HG03103 (cell line): ENCODE data around the gene DAB2.
A peak's percentile ranks its signal among the peaks of the same experiment; 100 is the strongest.

Source experiments
- ATAC-seq: cut with Tn5 transposase; IDR thresholded peaks from one replicate; pipeline ENCODE4 v1.9.1; 2021; ENCODE audit warnings: low read depth; ENCODE audit not compliant: unreplicated experiment

DAB2 gene

DNA sequence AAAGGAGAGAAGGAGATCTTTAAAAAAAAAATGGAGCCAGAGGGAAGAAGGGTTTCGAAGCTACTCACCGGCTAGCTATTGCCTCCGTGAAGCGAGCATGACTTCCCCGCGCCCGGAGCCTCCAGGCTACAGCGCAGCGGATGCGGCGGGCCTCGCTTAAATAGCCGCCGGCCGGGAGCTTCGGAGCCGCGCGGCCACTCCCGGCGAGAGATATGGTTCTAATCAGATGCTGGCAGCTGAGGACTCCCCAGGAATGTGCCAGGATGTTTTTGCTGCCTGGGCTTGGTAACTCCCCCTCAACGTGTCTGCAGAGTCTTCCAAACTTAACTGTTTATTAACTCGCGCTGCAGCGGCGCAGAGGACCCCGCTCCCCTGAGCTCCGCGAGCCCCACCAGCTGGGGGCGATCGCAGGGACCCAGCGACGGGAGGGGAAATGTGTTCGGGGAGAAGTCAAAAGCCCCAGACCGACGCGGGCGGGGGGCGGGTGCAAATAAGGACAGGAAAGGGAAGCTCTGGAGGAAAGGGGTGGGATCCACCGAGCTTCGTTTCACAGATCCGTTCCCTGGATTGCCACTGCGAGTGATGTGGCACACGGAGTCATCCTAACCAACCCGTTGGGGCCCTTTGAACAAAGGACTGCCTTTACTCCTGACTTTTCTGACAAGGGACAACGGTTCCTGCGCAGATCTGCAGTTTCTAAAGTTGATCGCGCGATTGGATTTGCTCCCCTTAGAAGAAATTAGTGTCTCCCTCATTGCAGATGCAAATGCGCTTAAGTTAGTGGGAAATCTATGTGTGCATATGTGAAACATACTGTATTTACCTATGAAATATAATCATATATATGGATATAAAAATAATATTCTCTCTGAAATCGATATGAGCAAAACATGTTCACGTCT, at the start of gene DAB2:
Gene DAB2, minus strand, starts transcription at position 245 of the 902 bp plus-strand sequence. CDS start 30,660 bp downstream, outside the sequence.
- ATAC-seq, result peak; percentile 47

DNA sequence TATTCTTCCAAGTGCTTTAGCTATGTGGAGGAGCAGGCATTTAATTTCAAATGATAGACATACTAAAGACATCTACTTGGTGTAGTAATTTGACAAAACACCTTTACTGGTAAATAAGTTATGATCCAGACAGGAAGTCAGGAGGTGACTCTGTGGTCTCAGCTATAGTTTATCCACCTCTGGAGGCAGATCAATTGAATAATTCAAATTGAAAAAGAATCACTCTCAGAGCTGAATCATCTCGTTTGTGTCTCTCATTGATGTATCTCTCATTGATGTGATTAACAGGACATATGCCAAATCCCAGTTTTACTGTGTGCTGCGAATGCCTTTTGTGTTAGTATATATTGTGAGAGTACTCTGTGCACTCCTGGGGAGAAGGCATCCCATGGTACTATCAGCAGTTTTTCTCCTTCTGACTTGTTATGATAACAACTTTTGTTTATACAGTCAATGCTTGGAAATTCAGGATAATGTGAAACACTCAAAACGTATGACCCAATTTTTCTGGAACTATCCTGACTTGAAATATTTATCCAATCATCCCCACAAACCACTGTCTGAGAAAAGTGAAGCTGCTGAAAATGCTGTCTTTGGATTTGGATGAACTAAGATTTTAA, 48.5 kb upstream of the DAB2 start:
- ATAC-seq, result no peak

DNA sequence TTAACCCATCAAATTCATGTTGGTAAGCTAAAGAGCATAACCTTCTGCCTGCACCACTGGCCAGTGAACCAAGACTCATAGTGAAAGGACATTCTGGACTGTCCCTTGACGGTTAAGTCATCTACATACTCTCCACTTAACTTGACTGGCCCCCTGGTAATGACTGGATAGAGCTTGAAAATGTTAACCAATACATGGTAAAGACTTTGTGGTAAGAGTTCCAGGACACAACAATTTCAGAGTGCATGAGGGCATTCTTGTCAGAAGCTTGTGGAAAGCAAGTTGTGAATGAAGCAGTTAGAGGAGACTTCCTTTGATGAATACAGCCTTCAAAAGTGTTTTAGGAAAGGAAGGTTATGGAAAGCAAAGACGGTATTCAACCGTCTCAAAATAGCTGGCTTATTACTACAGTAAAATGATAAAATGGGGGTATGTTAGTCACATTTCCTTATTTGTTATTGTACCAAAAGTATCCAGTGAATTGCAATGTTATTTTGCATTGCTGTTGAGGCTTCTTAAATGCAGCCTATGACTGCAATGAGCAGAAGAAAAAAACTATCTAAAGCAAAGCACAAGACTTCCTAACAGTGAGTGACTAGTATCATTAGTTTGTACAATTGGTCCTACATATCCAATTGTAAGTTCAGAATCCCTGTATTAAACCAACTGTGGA, 47.2 kb upstream of the DAB2 start:
- ATAC-seq, result no peak

DNA sequence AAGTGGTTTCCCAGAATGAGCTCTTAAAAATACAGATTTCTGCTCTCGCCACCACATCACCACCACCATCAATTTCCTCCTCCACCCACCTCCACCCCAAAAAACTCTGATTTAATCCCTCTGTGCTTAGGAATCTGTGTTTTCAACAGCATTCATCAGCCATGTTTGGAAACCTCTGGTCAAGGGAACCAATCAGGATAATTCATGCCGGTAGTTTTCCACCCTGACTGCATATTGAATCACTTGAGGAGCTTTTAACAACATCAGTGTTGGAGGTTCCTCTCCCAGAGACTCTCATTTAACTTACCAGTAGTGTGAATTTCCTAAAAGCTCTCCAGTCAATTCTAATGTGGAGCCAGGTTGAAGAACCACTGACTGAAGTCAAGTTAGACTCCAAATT, 46.0 kb upstream of the DAB2 start:
- ATAC-seq, result no peak

GRCh38 chr5:39469777-39470415, 45.1 kb upstream of the DAB2 start:
- ATAC-seq, result no peak

DNA sequence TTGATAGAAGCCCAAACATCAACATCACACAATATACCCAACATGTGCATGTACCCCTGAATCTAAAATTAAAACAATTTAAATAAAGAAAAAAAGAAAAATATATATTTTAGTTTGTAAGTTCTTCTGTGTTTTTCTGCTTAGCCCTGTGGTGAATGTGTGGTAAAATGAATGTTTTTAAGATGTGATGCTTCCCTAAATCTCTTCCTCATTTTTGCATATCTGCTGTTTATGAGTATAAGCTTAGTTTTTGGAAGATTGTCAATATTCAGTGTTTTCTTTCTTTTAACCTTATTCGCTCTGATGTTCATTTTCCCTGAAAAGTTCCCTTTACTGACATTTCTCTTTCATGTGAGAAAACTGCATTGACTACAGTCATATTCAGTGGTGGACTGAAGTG, 44.4 kb upstream of the DAB2 start:
- ATAC-seq, result no peak

- ATAC-seq, result no peak
Measured at GRCh38 chr5:39466846-39467245, 42.1 kb upstream of the DAB2 start.

DNA sequence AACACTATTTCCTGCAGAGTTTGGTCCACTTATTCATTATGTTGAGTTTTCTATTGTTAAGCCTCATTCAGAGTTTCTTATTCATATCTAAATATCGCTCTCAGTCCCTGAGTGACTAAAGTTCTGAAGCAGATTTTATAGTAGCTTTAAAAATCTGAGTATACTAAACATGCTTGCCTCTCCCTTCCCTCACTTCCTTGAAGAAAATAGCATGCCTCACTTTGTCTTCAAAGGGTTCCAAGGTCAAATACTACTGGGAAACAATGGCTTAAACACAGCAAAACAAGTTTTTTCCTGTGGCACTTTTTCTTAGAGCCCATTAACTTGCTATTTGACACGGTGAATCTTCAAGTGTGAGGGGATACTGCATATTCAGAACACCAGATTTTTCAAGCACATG, 41.1 kb upstream of the DAB2 start:
- ATAC-seq, result no peak

GRCh38 chr5:39465097-39465496, 40.3 kb upstream of the DAB2 start:
- no peak for ATAC-seq

DNA sequence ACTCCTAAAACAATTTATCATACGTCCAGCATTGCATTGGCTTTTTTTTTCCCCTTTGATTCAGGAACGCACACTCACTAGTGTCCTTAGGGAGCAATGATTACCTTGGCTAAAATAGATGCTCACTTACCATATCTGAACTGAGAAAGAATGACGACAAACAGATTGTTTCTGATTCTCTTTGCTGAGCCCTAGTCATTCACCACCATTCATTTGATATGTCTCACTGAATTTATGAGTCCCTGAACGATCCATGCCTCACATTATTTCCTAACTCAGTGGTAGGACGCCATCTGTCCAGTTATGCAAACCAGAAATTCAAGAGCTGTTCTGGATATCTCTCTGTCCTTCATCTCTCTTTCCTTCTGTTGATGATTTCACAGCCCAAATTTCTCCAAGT, 39.3 kb upstream of the DAB2 start:
- no peak for ATAC-seq

DNA sequence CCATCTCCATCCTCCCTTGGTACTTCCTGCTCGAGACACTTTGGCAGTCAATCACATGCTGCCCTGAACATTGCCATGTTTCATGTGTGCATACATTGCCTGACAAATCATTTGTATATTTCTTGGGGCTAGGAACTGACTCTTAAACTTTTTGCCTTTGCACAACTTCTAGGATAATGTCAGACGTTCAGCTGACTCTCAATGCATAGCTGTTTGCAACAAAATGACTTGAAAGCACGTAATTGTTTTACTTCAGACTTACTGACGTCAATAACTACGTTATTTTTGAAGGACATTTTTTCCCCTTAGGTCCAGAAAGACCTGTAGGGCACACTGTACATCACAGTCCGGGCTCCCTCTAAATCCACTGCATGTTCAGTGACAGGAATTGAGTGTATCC, 37.4 kb upstream of the DAB2 start:
- no peak for ATAC-seq

DNA sequence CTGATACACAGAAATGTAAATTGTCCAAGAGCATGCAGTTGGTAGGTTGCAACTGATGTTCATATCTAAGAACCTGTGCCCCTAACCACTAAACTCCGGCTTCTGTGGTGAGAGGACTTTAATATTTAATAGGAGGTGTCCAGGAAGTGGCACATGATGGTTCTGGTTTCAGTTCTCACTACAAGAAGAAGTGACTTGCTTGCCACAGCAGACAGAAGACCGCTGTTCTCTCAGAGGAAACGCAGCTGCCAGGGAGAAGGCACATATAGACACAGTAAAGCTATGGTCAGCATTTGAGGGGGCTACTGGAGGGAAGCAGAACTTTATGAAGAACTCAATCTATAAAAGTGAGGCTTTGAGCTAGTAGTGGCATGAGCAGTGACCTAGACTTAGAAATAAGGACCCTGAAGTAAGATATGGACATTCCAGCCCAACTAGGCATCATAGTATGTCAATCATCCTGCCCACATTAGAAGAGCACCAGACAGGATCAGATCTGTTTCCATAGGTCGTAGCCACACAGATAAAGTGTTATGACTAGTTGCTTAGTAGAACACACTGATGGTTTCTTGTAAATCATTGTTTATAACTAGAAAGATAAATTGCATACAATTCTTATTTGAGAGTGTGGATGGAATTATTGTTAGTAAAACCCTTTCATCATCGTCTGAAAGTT, 36.4 kb upstream of the DAB2 start:
- ATAC-seq, result peak; percentile 71

GRCh38 chr5:39459907-39460306, 35.1 kb upstream of the DAB2 start:
- no peak for ATAC-seq

GRCh38 chr5:39459071-39459470, 34.3 kb upstream of the DAB2 start:
- ATAC-seq, result no peak

GRCh38 chr5:39455645-39456044, 30.9 kb upstream of the DAB2 start:
- ATAC-seq, result no peak

DNA sequence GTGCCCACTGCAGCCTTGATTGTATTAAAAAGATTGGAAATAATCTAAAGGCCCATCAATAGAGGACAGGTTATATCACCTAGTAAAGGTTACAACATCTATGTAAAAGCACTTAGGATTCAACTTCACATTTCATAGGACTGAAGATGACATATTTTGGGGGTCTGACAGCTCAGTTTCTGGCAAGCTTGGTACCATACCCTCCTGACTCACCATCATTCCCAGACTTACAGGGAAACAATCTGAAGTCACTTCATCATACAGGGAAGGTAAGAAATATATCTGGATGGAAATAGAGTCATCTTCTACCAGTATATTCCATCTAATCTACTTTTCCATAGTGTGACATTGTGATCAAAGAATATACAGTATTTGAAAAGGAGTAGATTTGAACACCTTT, 28.8 kb upstream of the DAB2 start:
- ATAC-seq, result no peak

- ATAC-seq, result no peak
Measured at GRCh38 chr5:39452846-39453245, 28.1 kb upstream of the DAB2 start.

GRCh38 chr5:39451276-39451941, 26.6 kb upstream of the DAB2 start:
- ATAC-seq, result no peak

- no peak for ATAC-seq
Measured at GRCh38 chr5:39450487-39450886, 25.7 kb upstream of the DAB2 start.

DNA sequence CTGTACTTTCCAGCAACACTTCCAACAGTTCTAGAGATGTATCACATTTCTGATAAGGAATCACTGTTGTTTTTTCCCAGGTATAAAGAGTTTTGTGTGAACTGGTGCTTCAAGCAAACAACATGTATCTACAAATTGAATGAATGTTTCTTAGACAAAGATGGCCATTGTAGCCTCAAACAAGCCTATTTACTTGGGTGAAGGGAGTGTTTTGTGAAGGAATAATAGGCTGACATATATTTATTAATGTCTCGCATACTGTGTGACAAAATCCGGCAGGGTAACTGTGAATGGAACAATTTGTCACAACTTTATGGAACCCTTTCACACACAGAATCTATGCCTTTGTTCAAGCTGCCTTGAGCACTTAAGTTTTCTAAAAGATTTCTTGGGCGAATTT, 24.8 kb upstream of the DAB2 start:
- no peak for ATAC-seq
